GOT3 (cell line): Measurements from ENCODE around the gene RNF2.

Source experiments
- DNase-seq: peaks from one replicate; lab custom pipeline; 2025; ENCODE audit warnings: mixed read lengths; lab: John Stamatoyannopoulos, UW

Gene RNF2

DNA sequence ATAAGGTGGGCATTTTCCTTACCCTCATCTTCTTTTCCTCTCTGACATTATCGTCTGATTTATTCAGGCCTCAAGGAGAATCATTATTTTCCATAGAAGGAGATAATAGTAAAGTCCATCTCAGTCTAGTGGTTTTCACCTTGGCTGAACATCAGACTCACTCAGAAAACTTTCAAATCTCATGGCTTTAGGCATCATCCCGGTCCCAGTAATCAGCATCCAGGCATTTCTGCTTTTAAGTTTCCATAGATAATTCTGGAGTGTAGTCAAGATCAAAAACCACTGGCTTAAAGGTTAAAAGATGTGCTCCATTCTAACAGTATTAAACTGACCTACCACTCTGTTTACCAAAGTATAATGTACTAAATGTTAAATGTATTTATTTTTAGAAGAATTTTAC is 49.4 kb downstream of the RNF2 start:
- DNase-seq = no peak

DNA sequence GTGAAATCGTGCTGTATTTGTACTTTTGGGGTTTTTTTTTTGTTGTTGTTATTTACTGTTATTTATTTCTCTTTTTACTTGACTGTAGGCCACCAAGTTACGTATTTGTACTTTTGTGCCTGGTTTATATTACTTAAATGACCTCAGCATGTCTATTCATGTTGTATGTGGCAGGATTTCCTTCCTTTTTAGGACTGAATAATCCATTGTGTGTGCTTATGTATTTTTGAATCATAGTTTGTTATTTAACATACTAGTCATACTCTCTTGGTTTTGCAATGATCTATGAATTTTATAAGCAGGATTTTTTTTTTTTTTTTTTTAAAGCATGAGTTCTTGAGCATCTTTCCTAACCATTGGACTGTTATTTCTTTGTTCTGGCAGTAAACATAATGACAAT is 51.2 kb downstream of the RNF2 start:
- DNase-seq = no peak

DNA sequence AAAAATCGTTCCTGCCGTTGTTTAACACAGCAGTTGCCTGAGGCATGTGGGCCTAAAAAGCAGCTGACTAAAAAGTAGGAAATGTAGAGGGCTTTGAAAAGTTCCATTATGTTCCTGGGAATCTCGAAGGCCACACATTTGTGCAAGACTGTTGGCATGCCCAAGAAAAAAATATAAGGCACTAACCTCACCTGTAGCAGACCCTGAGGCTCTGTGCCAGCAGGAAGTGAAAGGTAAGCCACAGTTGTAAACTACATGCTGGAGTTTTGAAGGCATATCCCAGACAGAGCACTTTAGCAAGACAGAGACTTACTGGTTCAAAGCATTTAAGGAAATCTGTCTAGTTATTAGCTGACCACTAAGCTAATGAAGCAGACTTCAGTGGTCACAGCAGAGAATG is 58.7 kb downstream of the RNF2 start:
- no peak for DNase-seq

DNA sequence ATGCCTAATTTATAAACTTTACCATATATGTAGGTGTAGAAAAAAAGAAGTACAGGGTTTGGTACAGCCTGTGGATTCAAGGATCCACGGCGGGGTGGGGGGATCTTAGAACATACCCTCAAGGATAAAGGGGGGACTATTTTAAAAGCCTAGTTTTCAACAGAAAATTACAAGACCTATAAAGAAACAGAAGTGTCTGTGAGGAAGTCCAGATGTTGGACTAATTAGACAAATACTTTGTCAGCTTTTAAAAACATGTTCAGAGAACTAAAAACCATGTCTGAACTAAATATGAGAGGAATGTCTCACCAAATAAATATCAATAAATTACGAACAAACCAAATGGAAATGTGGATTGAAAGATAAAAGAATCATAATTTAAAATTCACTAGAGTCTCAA is 59.8 kb downstream of the RNF2 start:
- no peak for DNase-seq

DNA sequence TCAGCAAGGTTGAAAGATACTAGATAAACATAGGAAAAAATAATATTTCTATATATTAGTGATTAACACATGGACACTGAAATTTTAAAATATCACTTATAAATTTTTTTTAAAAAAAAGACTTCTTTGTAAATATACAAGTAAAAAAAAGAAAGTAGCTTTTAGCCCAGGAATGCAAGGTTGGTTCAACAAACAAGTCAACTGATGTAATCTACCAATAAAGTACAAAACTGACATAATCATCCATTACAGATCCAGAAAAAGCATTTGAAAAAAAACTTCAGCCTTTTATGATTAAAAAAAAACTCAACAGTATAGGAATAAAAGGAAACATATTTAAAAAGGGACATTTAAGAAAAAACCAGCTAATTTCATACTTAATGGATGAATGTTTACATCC is 63.0 kb downstream of the RNF2 start:
- DNase-seq = no peak

DNA sequence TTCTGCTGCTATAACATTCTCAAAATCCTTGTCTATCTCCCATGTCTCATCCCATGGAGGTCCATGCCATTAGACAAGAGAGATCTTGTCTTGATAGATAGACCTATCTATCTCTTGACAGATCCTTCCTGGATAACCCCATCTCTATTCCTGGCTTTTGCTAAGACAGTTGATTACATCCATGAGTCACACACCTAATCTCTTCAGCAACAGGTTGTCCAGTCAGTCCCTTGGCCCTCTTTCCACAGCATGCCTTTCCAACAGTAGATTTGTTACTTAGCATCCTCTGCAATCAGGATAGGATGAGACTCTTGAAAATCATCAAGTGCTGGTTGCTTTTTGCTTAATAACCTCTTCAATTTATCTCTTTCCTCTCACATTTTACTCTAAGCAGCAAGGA is 64.8 kb downstream of the RNF2 start:
- DNase-seq = no peak

DNA sequence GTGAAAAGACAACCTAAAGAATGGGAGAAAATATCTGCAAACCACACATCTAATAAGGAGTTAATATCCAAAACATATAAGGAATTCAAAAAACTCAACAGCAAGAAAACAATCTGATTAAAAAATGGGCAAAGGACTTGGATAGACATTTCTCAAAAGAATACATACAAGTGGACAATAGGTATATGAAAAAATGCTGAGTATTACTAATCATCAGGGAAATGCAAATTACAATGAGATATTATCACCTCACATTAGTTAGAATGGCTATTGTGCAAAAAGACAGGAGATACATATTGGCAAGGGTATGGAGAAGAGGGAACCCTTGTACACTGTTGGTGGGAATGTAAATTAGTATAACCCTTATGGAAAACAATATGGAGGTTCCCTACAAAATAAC is 66.5 kb downstream of the RNF2 start:
- DNase-seq = no peak

DNA sequence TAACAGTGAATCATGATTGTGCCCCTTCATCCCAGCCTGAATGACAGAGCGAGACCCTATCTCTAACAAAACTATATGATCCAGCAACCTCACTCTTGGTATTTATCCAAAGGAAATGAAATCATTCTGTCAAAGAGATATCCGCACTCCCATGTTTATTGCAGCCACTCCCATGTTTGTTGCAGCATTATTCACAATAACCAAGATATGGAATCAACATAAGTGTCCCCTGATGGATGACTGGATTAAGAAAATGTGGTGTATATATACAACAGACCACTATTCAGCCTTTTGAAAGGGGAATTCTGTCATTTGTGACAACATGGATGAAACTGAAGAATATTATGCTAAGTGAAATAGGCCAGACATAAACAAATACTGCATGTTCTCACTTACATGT is 67.0 kb downstream of the RNF2 start:
- no peak for DNase-seq

DNA sequence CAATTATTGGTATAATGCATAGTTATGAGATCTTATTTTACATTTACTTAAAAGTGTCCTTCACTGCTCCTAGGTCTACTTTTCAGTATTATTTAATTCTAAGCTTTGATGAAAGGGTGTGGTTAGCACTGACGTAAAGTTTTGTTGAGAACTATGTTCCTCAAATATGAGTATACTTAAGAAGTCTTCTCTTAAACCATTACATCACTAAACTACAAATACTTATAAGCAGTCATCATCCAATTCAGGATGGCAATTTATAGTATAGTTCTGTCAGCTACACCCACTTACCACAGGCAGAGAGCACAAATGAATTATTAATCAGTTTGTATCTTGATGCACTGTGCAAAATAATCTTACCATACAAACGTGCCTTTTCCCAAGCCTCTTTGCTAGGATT is 84.3 kb downstream of the RNF2 start:
- no peak for DNase-seq

DNA sequence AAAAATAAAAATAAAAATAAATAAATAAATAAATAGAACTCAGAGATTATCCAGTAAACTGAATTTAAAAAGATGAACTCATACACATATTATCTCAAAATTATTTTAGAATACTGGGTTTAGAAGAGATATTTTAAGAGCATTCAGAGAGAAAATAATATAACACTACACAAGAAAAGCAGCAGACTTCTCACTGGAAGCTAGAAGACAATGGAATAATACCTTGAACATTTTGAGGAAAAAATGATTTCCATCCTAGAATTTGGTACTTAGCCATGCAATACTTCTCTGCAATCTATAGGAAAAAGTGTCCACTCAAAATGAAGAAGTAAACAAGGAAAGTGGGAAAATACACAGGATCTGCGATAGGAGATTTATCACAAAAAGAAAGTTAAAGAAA is 87.2 kb downstream of the RNF2 start:
- no peak for DNase-seq

DNA sequence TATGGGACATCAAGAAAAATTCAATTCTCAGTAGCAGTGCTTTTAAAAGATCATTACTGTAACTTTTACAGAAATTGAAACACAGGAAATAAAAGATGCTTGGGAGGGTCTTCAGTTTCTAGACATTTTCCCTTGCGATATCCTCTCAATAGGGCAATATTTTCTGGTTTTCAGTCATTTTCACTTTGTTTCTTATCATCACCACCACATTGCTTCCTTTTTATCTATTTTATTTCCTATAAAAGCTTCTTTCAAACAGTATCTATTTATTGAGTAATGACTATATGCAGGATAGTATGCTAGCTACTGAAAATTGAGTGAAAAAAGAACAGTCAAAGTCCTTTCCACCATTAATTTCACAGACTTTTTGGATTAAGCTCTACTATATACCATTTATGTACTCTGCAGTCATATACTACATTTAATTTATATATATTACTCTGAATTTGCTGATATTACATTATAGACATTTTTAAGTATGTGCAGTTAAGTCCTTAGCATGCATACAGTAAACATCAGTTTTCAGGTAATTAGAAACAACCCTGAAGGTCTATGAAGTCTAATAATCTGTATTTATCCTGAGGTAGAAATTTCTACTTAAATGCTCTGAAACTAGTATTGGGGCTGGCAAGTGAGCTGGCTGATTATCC is 92.7 kb downstream of the RNF2 start:
- DNase-seq = no peak

DNA sequence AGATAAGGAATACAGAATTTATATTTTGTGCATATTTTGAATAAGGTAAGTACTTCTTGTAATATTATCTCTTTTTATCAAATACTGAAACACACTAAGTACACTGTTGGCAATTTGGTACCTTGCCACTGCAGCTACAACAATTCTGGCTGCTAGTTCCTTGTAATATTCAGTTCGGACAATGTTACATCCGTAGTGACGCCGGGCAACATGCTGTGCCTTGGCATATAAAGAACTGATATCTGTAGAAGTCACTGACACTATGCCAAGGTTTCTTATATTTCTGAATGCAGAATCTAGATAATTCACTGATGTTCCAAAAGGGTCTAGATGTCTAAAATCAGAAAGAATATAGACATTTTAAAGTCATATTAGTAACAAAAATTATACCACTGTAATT is 93.9 kb downstream of the RNF2 start:
- no peak for DNase-seq

DNA sequence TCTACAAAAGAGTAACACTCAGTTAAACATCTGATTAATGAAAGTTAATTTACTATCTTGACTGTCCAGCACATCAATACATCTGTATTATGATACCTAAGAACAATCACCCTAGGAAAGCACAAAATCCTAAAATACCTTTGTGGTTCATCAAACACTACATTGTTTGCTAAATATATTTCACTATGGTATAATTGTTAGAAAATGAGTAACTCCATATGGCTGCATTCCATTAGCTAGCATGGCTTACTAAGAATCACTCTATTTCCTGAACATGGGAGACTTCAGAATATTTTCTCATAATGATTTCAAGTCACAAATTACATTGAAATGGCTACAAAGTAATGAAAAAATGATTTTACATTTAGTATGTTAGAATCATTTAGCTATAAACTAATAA is 98.9 kb downstream of the RNF2 start:
- DNase-seq = no peak

DNA sequence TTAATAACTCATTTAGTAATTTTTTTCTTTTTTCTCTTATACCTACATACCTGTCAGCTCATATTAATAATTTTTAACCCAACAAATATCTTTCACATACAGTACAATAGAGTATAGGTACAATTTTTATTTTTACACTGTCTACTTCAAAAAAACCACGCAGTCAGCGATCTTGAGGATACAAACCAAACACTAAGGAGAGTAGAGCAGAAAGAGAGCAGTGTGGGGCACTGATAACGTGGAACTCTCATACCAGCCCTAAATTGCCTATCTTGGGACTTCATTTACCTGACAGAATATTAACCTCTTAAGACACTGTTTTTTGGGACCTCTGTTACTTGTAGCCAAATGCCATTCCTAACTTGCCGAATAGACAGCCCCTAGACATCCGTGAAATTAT is 105.9 kb downstream of the RNF2 start:
- DNase-seq = no peak
